Germinal center (tissue), 1 donor: ENCODE data around the gene PHF2.

Experiments used
- DNase-seq: peaks from one replicate; pipeline ENCODE4 v3.0.0; 2012; ENCODE audit warnings: mixed read lengths, low spot score

PHF2 gene

DNA sequence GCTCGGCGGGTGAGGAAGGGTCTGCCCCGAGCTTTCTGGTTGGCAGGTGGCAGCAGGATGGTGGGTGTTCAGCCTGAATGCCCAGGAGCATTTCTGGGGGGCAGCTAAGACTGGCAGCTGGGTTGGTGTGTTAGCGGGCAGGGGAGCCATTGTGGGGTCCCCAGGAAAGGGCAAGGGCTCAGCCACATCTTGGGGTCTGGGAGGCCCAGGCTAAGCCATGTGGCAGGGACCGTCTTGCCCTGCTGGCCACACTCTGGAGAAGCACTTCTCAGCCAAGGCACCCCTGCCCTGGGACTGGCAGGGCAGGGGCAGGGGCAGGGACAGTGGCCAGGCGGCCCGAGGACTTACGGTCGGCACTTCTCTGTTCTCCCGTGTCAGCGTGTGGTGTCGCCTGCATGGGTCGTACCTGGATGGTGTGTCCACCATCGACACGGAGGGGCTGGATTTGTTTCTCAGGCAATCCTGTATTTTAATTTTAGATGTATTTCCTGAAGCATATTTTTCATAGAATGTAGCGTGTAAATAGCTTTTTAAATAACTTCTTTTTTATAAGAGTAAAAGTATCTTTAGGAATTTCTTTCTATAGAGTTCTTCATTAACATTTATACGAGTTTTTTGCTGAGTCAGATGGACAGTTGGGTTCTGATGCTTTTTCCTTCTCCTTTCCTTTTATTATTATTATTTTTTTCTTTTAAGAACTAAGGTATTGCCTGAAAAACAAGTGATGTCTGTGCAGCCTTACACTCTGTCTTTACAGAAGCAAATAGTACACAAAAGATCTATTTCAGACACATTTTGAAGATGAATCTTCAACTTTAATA lies 102.0 kb downstream of the PHF2 start:
- no peak for DNase-seq

DNA sequence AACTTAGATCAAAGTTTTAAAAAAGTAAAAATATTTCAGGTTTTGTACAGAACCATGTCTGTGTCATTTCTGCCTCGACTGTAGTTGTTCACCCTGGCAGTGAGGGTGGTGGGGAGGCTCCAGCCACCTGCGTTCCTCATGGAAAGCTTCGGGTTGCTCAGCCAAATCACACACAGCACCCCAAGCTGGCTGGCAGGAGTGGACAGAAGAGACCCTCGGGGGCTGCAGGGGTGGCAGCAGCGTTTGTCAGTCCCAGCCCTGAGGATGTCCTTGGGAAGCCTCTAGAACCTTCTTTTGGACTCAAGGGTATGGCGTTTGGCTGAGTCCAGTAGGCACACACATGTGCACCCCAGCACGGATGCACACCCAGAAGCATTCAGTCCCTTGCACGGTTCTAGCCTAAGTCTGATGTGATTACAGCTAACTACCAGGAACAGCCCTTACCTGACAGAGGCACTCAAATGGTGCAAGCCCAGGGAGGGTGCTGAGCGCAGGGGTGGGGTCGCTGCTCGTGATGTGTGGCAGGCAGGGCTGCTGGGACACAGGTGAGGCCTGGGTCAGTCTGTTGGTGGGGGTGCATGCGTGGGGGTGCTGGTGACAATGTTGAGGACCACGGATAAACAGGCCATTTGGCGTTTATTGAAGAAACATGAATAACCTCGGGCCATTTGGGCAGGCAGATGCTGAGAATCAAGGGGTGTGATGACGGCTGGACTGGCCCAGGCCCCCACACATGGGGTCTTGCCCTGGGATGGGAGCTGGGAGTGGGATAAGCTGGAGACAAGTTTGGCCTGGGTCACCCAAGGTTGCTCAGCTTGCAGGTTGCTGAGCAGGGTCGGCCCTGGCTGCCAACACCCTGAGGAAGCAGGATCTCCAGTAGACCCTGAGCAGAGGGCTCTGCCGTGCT lies 103.4 kb downstream of the PHF2 start:
- no peak for DNase-seq

GRCh38 chr9:93680443-93681268 lies 104.3 kb downstream of the PHF2 start:
- no peak for DNase-seq

DNA sequence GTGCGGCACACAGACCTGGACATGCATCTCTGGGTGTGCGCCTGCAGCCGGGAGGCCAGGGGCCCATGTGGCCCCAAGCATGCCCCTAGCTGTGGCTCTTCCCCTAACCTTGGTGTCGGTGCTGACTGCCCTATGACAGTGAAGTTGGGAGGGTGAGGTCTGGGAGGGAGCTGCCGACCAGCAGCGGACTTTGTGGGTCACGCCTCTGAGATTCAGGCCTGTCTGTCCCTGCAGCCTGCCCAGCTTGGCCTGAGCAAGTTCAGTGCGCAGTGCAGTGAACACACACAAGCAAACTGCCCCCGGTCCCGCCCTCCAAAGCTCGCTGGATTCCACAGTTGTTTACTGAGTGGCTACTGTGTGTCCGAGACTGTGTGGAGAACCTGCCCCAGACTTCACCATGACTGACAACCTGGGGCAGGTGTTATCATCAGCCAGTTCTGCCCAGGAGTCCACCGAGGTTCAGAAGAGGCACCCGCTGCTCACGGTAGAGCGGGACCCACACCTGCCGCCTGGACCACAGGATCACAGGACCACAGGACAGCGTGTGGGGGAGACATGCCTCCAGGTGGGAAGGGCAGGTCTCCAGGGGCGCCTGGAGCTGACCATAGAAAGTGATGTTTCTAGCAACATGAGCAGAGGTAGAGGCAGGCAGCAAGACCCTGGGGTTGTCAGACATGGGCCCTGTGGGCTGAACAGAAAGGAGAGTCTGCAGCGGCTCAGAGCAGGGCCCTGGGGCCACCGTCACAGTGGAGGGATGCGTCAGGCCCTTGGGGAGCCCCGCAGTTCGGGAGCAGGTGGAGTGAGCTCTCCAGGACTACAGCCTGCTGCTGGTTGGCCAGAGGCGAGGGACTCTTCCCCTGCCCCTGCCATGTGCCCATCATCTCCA lies 105.1 kb downstream of the PHF2 start:
- DNase-seq = no peak

GRCh38 chr9:93682155-93682968 lies 106.0 kb downstream of the PHF2 start:
- DNase-seq = peak; percentile 60

- DNase-seq = no peak
Measured at GRCh38 chr9:93683331-93684134, 107.1 kb downstream of the PHF2 start.

DNA sequence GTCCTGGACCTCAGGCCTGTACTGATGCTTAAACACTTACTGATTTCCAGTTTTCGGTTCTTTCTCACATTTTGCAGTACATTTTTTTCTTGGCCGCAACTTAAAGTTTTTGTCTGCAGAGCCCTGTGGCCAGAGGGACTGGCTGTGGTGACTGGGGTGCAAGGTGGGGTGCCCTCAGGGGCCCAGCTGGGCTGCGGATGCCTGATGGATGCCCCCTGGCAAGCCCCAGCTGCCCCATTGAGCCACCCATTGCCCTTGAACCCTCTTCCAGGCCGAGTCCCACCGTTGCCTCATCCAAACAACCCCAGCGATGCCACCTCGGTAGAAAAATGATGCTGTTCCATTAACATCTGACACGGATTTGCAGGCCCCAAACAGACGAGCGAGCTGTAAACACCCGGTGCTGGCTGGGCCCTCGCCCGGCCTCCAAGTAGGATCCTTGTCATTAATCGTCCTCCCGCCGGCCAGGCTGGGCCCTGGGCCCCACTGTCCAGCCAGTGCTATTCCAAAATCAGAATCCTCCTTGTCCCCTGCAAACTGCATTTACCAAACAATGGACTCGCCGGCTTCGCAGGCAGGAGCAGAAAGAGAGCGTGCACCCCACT lies 107.9 kb downstream of the PHF2 start:
- DNase-seq = no peak

GRCh38 chr9:93684806-93685543 lies 108.6 kb downstream of the PHF2 start:
- DNase-seq = no peak

DNA sequence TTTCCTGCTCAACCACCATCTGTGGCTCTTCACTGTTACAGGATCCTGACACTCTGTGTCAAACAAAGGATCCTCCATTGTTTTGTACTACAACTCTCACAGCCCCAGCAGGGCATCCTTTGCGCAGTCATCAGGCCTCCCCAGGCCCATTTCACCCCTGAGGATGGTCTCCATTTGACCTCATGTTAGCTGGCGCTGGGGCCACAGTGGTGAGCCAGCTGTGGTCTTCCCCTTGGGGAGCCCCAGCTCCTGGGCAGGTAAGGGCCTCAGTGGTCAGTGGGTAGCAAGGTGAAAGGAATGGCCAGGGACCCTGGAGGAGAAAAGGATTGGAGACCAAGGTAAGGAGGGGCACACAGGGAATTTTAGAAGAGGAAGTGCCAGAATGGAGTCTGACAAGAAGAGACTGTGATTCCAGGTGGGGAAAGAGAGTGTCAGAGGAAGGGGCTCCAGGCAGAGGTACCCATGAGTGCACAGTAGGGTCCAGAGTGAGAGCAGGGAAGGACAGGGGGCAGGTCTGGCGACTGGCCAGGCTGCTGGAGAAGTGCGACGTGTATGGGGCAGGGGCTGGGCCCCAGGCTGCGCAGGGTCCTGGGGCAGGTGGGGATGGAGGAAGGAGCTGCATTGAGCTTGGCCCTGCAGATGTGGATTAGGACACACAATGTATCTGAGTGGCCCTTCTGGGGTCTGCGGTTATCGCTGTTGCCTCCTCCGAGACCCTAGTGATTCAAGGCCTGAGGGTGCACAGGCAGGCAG lies 109.9 kb downstream of the PHF2 start:
- no peak for DNase-seq

DNA sequence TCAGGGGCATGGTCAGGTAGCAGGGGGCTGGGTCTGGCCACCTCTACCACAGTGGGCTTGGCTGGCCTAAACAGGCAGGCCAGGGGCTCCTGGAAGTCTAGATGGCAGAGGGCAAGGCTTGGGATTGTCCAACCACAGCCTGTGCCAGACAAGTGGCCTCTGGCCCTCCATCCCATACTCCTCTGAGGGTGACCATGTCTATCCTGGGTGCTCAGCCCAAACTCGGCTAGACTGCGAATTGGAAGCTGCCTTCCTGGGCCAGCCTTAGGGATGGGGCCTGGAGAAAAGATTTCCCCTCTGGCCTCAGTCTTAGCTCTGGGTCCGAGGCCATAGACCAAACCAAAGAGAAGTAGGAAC lies 110.5 kb downstream of the PHF2 start:
- DNase-seq = no peak

GRCh38 chr9:93690618-93691017 lies 114.2 kb downstream of the PHF2 start:
- DNase-seq = no peak

- DNase-seq = no peak
Measured at GRCh38 chr9:93693129-93693528, 116.7 kb downstream of the PHF2 start.

GRCh38 chr9:93697352-93698139 lies 121.2 kb downstream of the PHF2 start:
- no peak for DNase-seq

DNA sequence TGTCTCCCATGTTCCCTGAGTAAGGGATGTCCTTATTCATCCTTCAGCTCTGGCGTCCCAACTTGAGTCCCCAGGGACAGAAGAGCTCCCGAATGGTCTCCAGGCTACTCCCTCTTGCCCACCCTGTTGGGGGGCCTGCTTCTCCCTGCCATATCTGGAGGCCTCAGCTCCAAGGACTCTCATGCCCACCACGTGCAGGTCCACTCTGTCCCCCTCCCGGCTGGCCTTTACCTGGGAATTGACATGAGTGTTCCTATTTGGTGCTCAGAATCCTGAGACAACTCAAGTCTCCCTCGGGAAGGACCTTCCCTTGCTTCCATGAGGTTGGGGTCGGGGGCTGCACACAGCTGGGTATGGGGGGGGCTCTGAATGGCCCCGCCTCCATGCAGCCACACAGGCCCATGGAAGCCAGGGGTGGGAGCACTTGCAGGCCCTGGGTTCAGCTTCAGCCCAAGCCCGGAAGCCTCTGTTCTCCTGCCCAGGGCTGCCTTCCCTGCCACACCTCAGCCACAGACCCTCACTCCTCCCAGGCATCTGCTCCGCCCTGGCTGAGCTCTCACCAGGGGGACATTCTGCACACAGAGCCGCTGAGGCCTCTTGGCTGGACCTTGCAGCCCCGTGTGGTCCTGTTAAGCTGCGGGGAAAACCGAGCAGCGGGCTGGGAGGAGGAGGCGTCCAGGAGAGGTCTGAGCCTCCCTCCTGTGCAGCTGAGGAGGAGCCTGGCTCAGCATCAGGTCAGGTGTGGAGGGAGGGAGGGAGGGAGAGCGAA lies 121.9 kb downstream of the PHF2 start:
- no peak for DNase-seq

DNA sequence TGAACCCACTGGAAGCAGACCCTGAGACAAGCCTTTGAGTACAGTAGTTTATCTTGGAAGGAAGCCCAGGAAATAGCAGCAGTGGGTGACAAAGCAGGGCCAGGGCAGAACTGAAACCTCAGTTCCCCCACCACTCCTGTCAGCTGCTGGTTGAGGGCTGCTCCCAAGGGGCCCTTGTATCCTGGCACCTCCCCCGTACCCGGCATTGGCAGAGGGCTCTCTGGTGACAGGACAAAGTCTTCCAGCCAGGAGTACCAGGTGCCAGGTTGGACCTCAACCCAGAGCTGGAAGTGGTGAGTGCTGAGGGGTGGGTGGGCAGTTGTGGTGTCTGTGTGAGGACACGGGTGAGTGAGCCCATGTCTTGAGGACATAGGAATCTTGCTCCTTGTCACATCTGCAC lies 123.3 kb downstream of the PHF2 start:
- no peak for DNase-seq
